Measurements from ENCODE around the gene MASP1. TPM values are rescaled to one million over a fixed set of nuclear protein-coding genes. Genes with fewer than 3 reads are reported as not detected.

The MASP1 gene
- total RNA-seq, 4 donors from 2014 or later = 1.6 to 16.7 (median 2.4) TPM

- no peak for DNase-seq (ENCODE audit: low spot score in 2 of 2)
- intact Hi-C loops (cut with DNase I; ENCODE audit: low total_unique reads) = no loop called here
- no peak overlapping the region for H3K4me3 ChIP-seq (ENCODE audit: low read depth, poor library complexity, severe bottlenecking)
- 86 to 95% methylated on average over 10 of the region's 10 CpGs for WGBS, 2 donors
- TF ChIP-seq POLR2A (IDR thresholded peaks at IDR 0.05) = no peak
- TF ChIP-seq, protein P1, sequence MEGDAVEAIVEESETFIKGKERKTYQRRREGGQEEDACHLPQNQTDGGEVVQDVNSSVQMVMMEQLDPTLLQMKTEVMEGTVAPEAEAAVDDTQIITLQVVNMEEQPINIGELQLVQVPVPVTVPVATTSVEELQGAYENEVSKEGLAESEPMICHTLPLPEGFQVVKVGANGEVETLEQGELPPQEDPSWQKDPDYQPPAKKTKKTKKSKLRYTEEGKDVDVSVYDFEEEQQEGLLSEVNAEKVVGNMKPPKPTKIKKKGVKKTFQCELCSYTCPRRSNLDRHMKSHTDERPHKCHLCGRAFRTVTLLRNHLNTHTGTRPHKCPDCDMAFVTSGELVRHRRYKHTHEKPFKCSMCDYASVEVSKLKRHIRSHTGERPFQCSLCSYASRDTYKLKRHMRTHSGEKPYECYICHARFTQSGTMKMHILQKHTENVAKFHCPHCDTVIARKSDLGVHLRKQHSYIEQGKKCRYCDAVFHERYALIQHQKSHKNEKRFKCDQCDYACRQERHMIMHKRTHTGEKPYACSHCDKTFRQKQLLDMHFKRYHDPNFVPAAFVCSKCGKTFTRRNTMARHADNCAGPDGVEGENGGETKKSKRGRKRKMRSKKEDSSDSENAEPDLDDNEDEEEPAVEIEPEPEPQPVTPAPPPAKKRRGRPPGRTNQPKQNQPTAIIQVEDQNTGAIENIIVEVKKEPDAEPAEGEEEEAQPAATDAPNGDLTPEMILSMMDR (IDR thresholded peaks at IDR 0.05) = no peak
These were observed 35.4 kb downstream of the MASP1 start for GRCh38 chr3:187256051-187256616.

DNA sequence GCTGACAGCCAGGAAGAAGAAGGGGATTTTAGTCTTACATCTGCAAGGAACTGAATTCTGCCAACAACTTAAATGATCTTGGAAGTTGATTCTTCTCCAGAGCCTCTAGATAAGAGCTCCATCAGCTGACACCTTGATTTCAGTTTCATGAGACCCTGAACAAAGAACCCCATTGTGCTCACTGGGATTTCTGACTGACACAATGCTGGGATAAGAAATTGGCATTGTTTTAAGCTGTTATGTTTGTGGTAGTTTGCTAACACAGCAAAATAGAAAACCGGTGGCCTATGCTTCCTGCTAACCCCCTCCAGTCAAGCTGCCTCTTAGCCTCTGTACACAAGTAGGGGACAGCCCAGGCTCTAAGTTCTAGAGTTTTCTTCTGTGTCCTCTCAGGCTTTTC is 36.2 kb downstream of the MASP1 start:
- H3K4me3 ChIP-seq (ENCODE audit: low read depth, poor library complexity, severe bottlenecking) = no peak overlapping the region
- intact Hi-C loops (cut with DNase I; ENCODE audit: low total_unique reads) = no loop called here
- no peak for DNase-seq (ENCODE audit: low spot score in 2 of 2)
- TF ChIP-seq POLR2A (IDR thresholded peaks at IDR 0.05) = no peak
- TF ChIP-seq, protein P1 (IDR thresholded peaks at IDR 0.05) = no peak
- whole genome bisulfite sequencing, 2 donors = 19 to 44% methylated on average over 1 of the region's 1 CpG

DNA sequence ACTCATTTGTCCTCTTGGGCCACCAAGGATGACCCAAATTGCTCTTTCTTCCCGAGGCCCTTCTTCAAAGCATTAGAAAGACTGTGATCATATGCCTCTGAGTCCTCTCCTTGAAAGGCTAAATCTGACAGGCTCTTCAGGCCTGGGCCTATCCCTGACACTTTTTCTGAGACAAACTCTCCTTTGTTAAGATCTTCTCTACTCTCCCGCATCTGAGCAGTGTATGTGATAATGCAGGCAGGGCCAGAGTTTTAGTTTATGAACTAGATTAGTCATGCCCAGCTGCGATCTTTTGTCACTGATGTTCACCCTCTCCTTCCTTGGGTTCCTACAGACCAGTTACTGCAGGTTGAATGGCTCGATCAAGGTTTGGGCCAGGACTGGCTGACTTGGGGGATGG is 39.2 kb downstream of the MASP1 start:
- no peak overlapping the region for H3K4me3 ChIP-seq (ENCODE audit: low read depth, poor library complexity, severe bottlenecking)
- WGBS, 2 donors = 67 to 82% methylated on average over 4 of the region's 4 CpGs
- no peak for DNase-seq (ENCODE audit: low spot score in 2 of 2)
- intact Hi-C loops (cut with DNase I; ENCODE audit: low total_unique reads) = no loop called here
- TF ChIP-seq, protein P1 (IDR thresholded peaks at IDR 0.05) = no peak
- TF ChIP-seq POLR2A (IDR thresholded peaks at IDR 0.05) = no peak

GRCh38 chr3:187251599-187251998 is 39.9 kb downstream of the MASP1 start:
- TF ChIP-seq, protein P1 (IDR thresholded peaks at IDR 0.05) = no peak
- TF ChIP-seq POLR2A (IDR thresholded peaks at IDR 0.05) = no peak
- WGBS, 2 donors = 64 to 76% methylated on average over 3 of the region's 3 CpGs
- intact Hi-C loops (cut with DNase I; ENCODE audit: low total_unique reads) = no loop called here
- no peak for DNase-seq (ENCODE audit: low spot score in 2 of 2)
- H3K4me3 ChIP-seq (ENCODE audit: low read depth, poor library complexity, severe bottlenecking) = no peak overlapping the region

GRCh38 chr3:187247398-187247797 is 44.1 kb downstream of the MASP1 start:
- TF ChIP-seq, protein P1 (IDR thresholded peaks at IDR 0.05) = no peak
- TF ChIP-seq POLR2A (IDR thresholded peaks at IDR 0.05) = no peak
- 49 to 64% methylated on average over 3 of the region's 3 CpGs for WGBS, 2 donors
- intact Hi-C loops (cut with DNase I; ENCODE audit: low total_unique reads) = no loop called here
- no peak overlapping the region for H3K4me3 ChIP-seq (ENCODE audit: low read depth, poor library complexity, severe bottlenecking)
- DNase-seq (ENCODE audit: low spot score in 2 of 2) = no peak

DNA sequence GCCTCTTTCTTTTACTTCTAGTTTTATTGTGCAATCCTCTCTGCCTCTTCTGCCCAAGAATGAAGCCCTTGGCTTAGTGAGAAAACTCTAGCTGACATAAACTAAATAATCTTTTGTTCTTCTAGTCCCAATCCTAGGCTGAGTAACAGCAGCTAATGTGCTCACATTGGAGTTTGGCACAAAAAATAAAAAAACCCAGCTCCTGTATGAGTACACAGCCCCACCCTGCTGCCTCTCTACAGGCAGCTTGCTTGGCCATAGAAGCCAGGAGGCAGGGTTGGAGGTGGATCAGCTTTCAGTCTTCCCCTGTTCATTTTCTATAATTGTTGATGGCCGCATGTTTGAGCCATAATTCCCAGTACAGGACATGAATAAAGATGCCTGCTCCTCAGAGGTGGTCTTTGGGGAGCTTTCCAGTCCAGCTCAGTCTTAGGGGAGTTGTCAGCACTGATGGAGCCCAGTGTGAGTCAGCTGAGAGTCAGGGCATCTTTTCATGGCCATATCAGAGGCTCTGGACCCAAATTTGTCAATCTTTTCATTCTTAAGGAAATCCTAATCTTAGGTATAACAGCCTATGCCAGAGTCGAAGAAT is 47.5 kb downstream of the MASP1 start:
- H3K4me3 ChIP-seq (ENCODE audit: low read depth, poor library complexity, severe bottlenecking) = no peak overlapping the region
- no peak for TF ChIP-seq POLR2A (IDR thresholded peaks at IDR 0.05)
- TF ChIP-seq, protein P1 (IDR thresholded peaks at IDR 0.05) = no peak
- DNase-seq (ENCODE audit: low spot score in 2 of 2) = peak in 1 of 2 donors; percentile 25
- WGBS, 2 donors = 45 to 50% methylated on average over 2 of the region's 2 CpGs
- intact Hi-C loops (cut with DNase I; ENCODE audit: low total_unique reads) = no loop called here

Measured in lower leg skin (tissue), 4 donors.